ENCODE measurements around the gene CKM.

Gene CKM

GRCh38 chr19:45278087-45278486, 44.6 kb downstream of the CKM start:
- DNase-seq (ENCODE audit: low read depth): no peak
- TF ChIP-seq CTCF (IDR thresholded peaks at IDR 0.05; ENCODE audit: low read depth, low read length) (no peak), POLR2A (IDR thresholded peaks at IDR 0.05; ENCODE audit: extremely low read depth, insufficient read length) (no peak), MYC (IDR thresholded peaks at IDR 0.05; ENCODE audit: low read depth, low read length) (no peak)
- TF ChIP-seq, protein P1, sequence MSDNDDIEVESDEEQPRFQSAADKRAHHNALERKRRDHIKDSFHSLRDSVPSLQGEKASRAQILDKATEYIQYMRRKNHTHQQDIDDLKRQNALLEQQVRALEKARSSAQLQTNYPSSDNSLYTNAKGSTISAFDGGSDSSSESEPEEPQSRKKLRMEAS (IDR thresholded peaks at IDR 0.05; ENCODE audit: low read depth, low read length): no peak

GRCh38 chr19:45276284-45276687, 46.4 kb downstream of the CKM start:
- no peak overlapping the region for H3K4me3 ChIP-seq (ENCODE audit: low read depth, low read length)
- TF ChIP-seq, protein P1 (IDR thresholded peaks at IDR 0.05; ENCODE audit: low read depth, low read length): no peak
- no peak for TF ChIP-seq POLR2A (IDR thresholded peaks at IDR 0.05; ENCODE audit: extremely low read depth, insufficient read length)
- TF ChIP-seq MYC (IDR thresholded peaks at IDR 0.05; ENCODE audit: low read depth, low read length): no peak
- no peak for TF ChIP-seq CTCF (IDR thresholded peaks at IDR 0.05; ENCODE audit: low read depth, low read length)
- DNase-seq (ENCODE audit: low read depth): no peak

More at GRCh38 chr19:45278087-45278486, 44.6 kb downstream of the CKM start:
- H3K4me3 ChIP-seq (ENCODE audit: low read depth, low read length): no peak overlapping the region

GRCh38 chr19:45275370-45275971, 47.2 kb downstream of the CKM start:
- no peak overlapping the region for H3K4me3 ChIP-seq (ENCODE audit: low read depth, low read length)
- TF ChIP-seq POLR2A (IDR thresholded peaks at IDR 0.05; ENCODE audit: extremely low read depth, insufficient read length) (no peak), MYC (IDR thresholded peaks at IDR 0.05; ENCODE audit: low read depth, low read length) (no peak), CTCF (IDR thresholded peaks at IDR 0.05; ENCODE audit: low read depth, low read length) (no peak)
- TF ChIP-seq, protein P1 (IDR thresholded peaks at IDR 0.05; ENCODE audit: low read depth, low read length): no peak
- DNase-seq (ENCODE audit: low read depth): no peak

GRCh38 chr19:45273521-45273855, 49.2 kb downstream of the CKM start:
- DNase-seq (ENCODE audit: low read depth): no peak
- TF ChIP-seq, protein P1 (IDR thresholded peaks at IDR 0.05; ENCODE audit: low read depth, low read length): no peak
- TF ChIP-seq POLR2A (IDR thresholded peaks at IDR 0.05; ENCODE audit: extremely low read depth, insufficient read length) (no peak), MYC (IDR thresholded peaks at IDR 0.05; ENCODE audit: low read depth, low read length) (no peak), CTCF (IDR thresholded peaks at IDR 0.05; ENCODE audit: low read depth, low read length) (no peak)
- no peak overlapping the region for H3K4me3 ChIP-seq (ENCODE audit: low read depth, low read length)

GRCh38 chr19:45271735-45272108, 51.0 kb downstream of the CKM start:
- TF ChIP-seq POLR2A (IDR thresholded peaks at IDR 0.05; ENCODE audit: extremely low read depth, insufficient read length) (no peak), CTCF (IDR thresholded peaks at IDR 0.05; ENCODE audit: low read depth, low read length) (no peak)
- TF ChIP-seq, protein P1 (IDR thresholded peaks at IDR 0.05; ENCODE audit: low read depth, low read length): no peak
- DNase-seq (ENCODE audit: low read depth): no peak
- no peak overlapping the region for H3K4me3 ChIP-seq (ENCODE audit: low read depth, low read length)
